DMS79 (cell line): ENCODE results near the gene FASN.
"Not testable (repeated sequence)": the region's sequence is repeated elsewhere in the genome, so short reads cannot be mapped to it uniquely, and the experiment has no call there.

Experiments used
- DNase-seq: peaks from one replicate; lab custom pipeline; 2025; lab: John Stamatoyannopoulos, UW

Gene FASN

GRCh38 chr17:82041144-82041814, 56.8 kb downstream of the FASN start:
- DNase-seq, result no peak

GRCh38 chr17:82039695-82040299, 58.2 kb downstream of the FASN start:
- DNase-seq, result no peak

- not testable (repeated sequence) for DNase-seq
Observed at GRCh38 chr17:82038796-82039409, 59.1 kb downstream of the FASN start.

- no peak for DNase-seq
Observed at GRCh38 chr17:82037889-82038195, 60.2 kb downstream of the FASN start.

GRCh38 chr17:82037092-82037888, 60.7 kb downstream of the FASN start, which contains the start of gene DCXR:
Gene DCXR, minus strand, starts transcription at chr17:82037697. Its CDS starts 15 bp downstream, at chr17:82037682.
- DNase-seq, result peak; percentile 57

- DNase-seq, result no peak
Observed at GRCh38 chr17:82036634-82037091, 61.4 kb downstream of the FASN start.

- DNase-seq, result no peak
Observed at GRCh38 chr17:82035956-82036633, 61.9 kb downstream of the FASN start.

- DNase-seq, result no peak
Observed at GRCh38 chr17:82035488-82035887, 62.5 kb downstream of the FASN start.

- DNase-seq, result no peak
Observed at GRCh38 chr17:82034371-82035011, 63.5 kb downstream of the FASN start.

- DNase-seq, result no peak
Observed at GRCh38 chr17:82033359-82034085, 64.5 kb downstream of the FASN start.

- no peak for DNase-seq
Observed at GRCh38 chr17:82031885-82032627, 66.0 kb downstream of the FASN start.

GRCh38 chr17:82031303-82031884, 66.6 kb downstream of the FASN start, which contains the start of gene RAC3:
Gene RAC3, plus strand, starts transcription at chr17:82031678. Its CDS starts 84 bp downstream, at chr17:82031762.
- no peak for DNase-seq

- no peak for DNase-seq
Observed at GRCh38 chr17:82030470-82031302, 67.3 kb downstream of the FASN start.

GRCh38 chr17:82029990-82030469, 68.0 kb downstream of the FASN start:
- no peak for DNase-seq

- DNase-seq, result no peak
Observed at GRCh38 chr17:82029391-82029790, 68.6 kb downstream of the FASN start.

- no peak for DNase-seq
Observed at GRCh38 chr17:82028966-82029365, 69.1 kb downstream of the FASN start.
